IMR-90 (cell line): ENCODE measurements around the gene DBNL. TPM values are rescaled to one million over a fixed set of nuclear protein-coding genes. Genes with fewer than 3 reads are reported as not detected.
A peak's percentile ranks its signal among the peaks of the same experiment; 100 is the strongest.

Experiments used
- ATAC-seq: fragments of 200-7000 bp; cut with Tn5 transposase; 2 replicates; pipeline ENCODE4 v1.9.1; 2020; ENCODE audit warnings: low read depth, mild to moderate bottlenecking, moderate library complexity
- BruUV-seq: library from RNA; stranded (reverse); fragments of 400-500 nt; replicated peaks from 2 replicates; lab custom pipeline; 2021; lab: Mats Ljungman, UMichigan
- CTCF ChIA-PET: fragments of 300-600 bp; formaldehyde crosslinking; extraction: SDS; loops from one replicate; lab custom pipeline; 2021; ENCODE audit warnings: antibody characterized with exemption; lab: Yijun Ruan, JAX
- POLR2A ChIA-PET: fragments of 300-600 bp; sonication (Branson Sonifier 250); formaldehyde crosslinking; loops from one replicate; lab custom pipeline; 2022; ENCODE audit warnings: antibody characterized with exemption; ENCODE audit not compliant: unreplicated experiment; lab: Charles Lee
- DNase-seq: peaks from one replicate; pipeline ENCODE4 v3.0.0; 2013
- H2AFZ ChIP-seq: replicated peaks from 2 replicates; pipeline ENCODE3; 2013; ENCODE audit warnings: low read length, mild to moderate bottlenecking; ENCODE audit not compliant: poor library complexity
- H2AK5ac ChIP-seq: 2 replicates; pipeline ENCODE4 v1.6.1; 2013; ENCODE audit warnings: low read depth, low read length, inconsistent platforms
- H2AK9ac ChIP-seq: replicated peaks from 2 replicates; pipeline ENCODE3; 2013; ENCODE audit warnings: mild to moderate bottlenecking, low read depth, low read length, moderate library complexity; ENCODE audit not compliant: poor library complexity
- H2BK120ac ChIP-seq: 2 replicates; pipeline ENCODE4 v1.6.1; 2013; ENCODE audit warnings: low read depth, low read length, inconsistent platforms
- H2BK15ac ChIP-seq: 3 replicates; pipeline ENCODE4 v1.6.1; 2013; ENCODE audit warnings: low read depth, low read length, inconsistent platforms
- H2BK20ac ChIP-seq: 2 replicates; pipeline ENCODE4 v1.6.1; 2013; ENCODE audit warnings: low read depth, mild to moderate bottlenecking, inconsistent platforms, low read length, moderate library complexity
- H2BK5ac ChIP-seq: 2 replicates; pipeline ENCODE4 v1.6.1; 2013; ENCODE audit warnings: mild to moderate bottlenecking, low read depth, low read length, inconsistent platforms; ENCODE audit not compliant: poor library complexity, severe bottlenecking
- H3K14ac ChIP-seq: replicated peaks from 2 replicates; pipeline ENCODE4 v1.6.1; 2013; ENCODE audit warnings: low read depth, low read length, inconsistent platforms
- H3K18ac ChIP-seq: 2 replicates; pipeline ENCODE4 v1.6.1; 2013; ENCODE audit warnings: low read depth, low read length, control low read depth
- H3K23ac ChIP-seq: 2 replicates; pipeline ENCODE4 v1.6.1; 2013; ENCODE audit warnings: low read depth, low read length, inconsistent platforms
- H3K27ac ChIP-seq: 2 replicates; pipeline ENCODE4 v1.5.1; 2013; ENCODE audit warnings: mild to moderate bottlenecking, control low read depth, low read length; ENCODE audit not compliant: insufficient read depth
- H3K27me3 ChIP-seq: 2 replicates; pipeline ENCODE4 v1.6.1; 2013; ENCODE audit warnings: low read length; ENCODE audit not compliant: control insufficient read depth, insufficient read depth
- H3K36me3 ChIP-seq: 2 replicates; pipeline ENCODE4 v1.6.1; 2013; ENCODE audit warnings: low read length, mixed read lengths; ENCODE audit not compliant: control insufficient read depth, insufficient read depth
- H3K4ac ChIP-seq: 2 replicates; pipeline ENCODE4 v1.6.1; 2013; ENCODE audit warnings: low read depth, low read length, inconsistent platforms
- H3K4me1 ChIP-seq: 2 replicates; pipeline ENCODE4 v1.6.1; 2013; ENCODE audit warnings: low read length, mixed read lengths; ENCODE audit not compliant: control insufficient read depth, insufficient read depth
- H3K4me2 ChIP-seq: 2 replicates; pipeline ENCODE4 v1.6.1; 2013; ENCODE audit warnings: low read depth, mild to moderate bottlenecking, control low read depth, low read length, moderate library complexity
- H3K4me3 ChIP-seq: 2 replicates; pipeline ENCODE4 v1.5.1; 2013; ENCODE audit warnings: low read depth, mild to moderate bottlenecking, control low read depth, low read length, moderate library complexity; ENCODE audit not compliant: insufficient read depth
- H3K56ac ChIP-seq: 2 replicates; pipeline ENCODE4 v1.6.1; 2013; ENCODE audit warnings: low read length, inconsistent platforms; ENCODE audit not compliant: insufficient read depth; ENCODE audit errors: extremely low read depth
- H3K79me1 ChIP-seq, 2 experiments: 2 replicates each; pipeline ENCODE4 v1.6.1; 2013; ENCODE audit warnings: low read length in 2 of 2, inconsistent platforms in 1 of 2, low read depth in 1 of 2
- H3K9ac ChIP-seq: 2 replicates; pipeline ENCODE4 v1.6.1; 2013; ENCODE audit warnings: low read depth, low read length, control low read depth
- H3K9me1 ChIP-seq: 2 replicates; pipeline ENCODE4 v1.6.1; 2013; ENCODE audit warnings: low read length, inconsistent platforms; ENCODE audit not compliant: insufficient read depth
- H3K9me3 ChIP-seq: 2 replicates; pipeline ENCODE4 v1.6.1; 2013; ENCODE audit warnings: low read length; ENCODE audit not compliant: control insufficient read depth, insufficient read depth
- H4K20me1 ChIP-seq: 2 replicates; pipeline ENCODE4 v1.6.1; 2013; ENCODE audit warnings: low read length, inconsistent platforms; ENCODE audit not compliant: insufficient read depth
- H4K5ac ChIP-seq: 2 replicates; pipeline ENCODE4 v1.6.1; 2013; ENCODE audit warnings: mild to moderate bottlenecking, low read depth, low read length, control low read depth
- H4K8ac ChIP-seq, 2 experiments: 2 replicates each; pipeline ENCODE4 v1.6.1; 2013; ENCODE audit warnings: low read depth in 2 of 2, low read length in 2 of 2, control low read depth in 1 of 2, inconsistent platforms in 1 of 2
- H4K91ac ChIP-seq: 2 replicates; pipeline ENCODE4 v1.6.1; 2013; ENCODE audit warnings: low read depth, low read length, inconsistent platforms; ENCODE audit not compliant: insufficient read depth
- BHLHE40 ChIP-seq: fragments of 150-350 bp; IDR thresholded peaks from 2 replicates; pipeline ENCODE4 v1.6.1; 2016; ENCODE audit warnings: mild to moderate bottlenecking, low read depth, low read length
- CEBPB ChIP-seq: IDR thresholded peaks from 2 replicates; pipeline ENCODE4 v1.6.1; 2012; ENCODE audit warnings: low read depth, low read length, improper control_type of control experiment
- CHD1 ChIP-seq: IDR thresholded peaks from 2 replicates; pipeline ENCODE4 v1.6.1; 2012; ENCODE audit warnings: low read depth, low read length, improper control_type of control experiment
- ELK1 ChIP-seq: fragments of 150-350 bp; IDR thresholded peaks from 2 replicates; pipeline ENCODE4 v1.6.1; 2016; ENCODE audit warnings: low read depth, mild to moderate bottlenecking, low read length, moderate library complexity, borderline replicate concordance
- MXI1 ChIP-seq: IDR thresholded peaks from 2 replicates; pipeline ENCODE4 v1.6.1; 2012; ENCODE audit warnings: low read depth, mild to moderate bottlenecking, low read length, moderate library complexity, borderline replicate concordance
- NFE2L2 ChIP-seq: fragments of 150-350 bp; IDR thresholded peaks from 2 replicates; pipeline ENCODE4 v1.6.1; 2016; ENCODE audit warnings: low read depth, mild to moderate bottlenecking, low read length
- POLR2A ChIP-seq: IDR thresholded peaks from 2 replicates; pipeline ENCODE4 v1.6.1; 2012; ENCODE audit warnings: mild to moderate bottlenecking, low read depth, low read length
- RAD21 ChIP-seq: IDR thresholded peaks from 2 replicates; pipeline ENCODE4 v1.6.1; 2012; ENCODE audit warnings: low read length, improper control_type of control experiment
- RCOR1 ChIP-seq: IDR thresholded peaks from 2 replicates; pipeline ENCODE4 v1.6.1; 2012; ENCODE audit warnings: mild to moderate bottlenecking, low read length, improper control_type of control experiment; ENCODE audit not compliant: insufficient replicate concordance
- WGBS, 2 experiments: methylation state at CpG; one replicate each; pipeline versions ENCODE4 v1.1.5 to v1.1.7; 2013; ENCODE audit warnings: missing lambda C conversion rate in 2 of 2; ENCODE audit not compliant: insufficient read length in 1 of 2; ENCODE audit errors: extremely low coverage in 2 of 2; 5-methylcytosine and 5-hydroxymethylcytosine counted together
- dilution Hi-C: fragments of 300-500 bp; cut with HindIII; formaldehyde crosslinking; loops from one replicate; pipeline ENCODE4 v1.14.3; 2018; ENCODE audit warnings: low sequenced_read_pairs; ENCODE audit not compliant: unreplicated experiment
- in situ Hi-C: fragments of 300-500 bp; cut with MboI; formaldehyde crosslinking; loops from 3 replicates; pipeline ENCODE4 v1.14.3; 2019; ENCODE audit warnings: low sequenced_read_pairs, inconsistent platforms, mixed read lengths
- intact Hi-C: fragments of 100-400 bp; cut with micrococcal nuclease; formaldehyde crosslinking; loops from 2 replicates; pipeline ENCODE4 v1.10.0; 2022
- polyA plus RNA-seq, 3 experiments: library from polyadenylated mRNA; depleted of rRNA; stranded (reverse); fragments of >200 nt; gene quantifications; 2 replicates each; pipeline ENCODE4 v1.2.3, GENCODE V29; 2012; ENCODE audit warnings: low replicate concordance in 1 of 3
- total RNA-seq: library from RNA; depleted of rRNA; stranded (reverse); fragments of >200 nt; gene quantifications from 2 replicates; pipeline ENCODE4 v1.2.3, GENCODE V29; 2012

The DBNL gene
- total and polyA plus RNA-seq, 2 of the 4 experiments (the other 2 are of a cell fraction) = 157 to 179 TPM

DNA sequence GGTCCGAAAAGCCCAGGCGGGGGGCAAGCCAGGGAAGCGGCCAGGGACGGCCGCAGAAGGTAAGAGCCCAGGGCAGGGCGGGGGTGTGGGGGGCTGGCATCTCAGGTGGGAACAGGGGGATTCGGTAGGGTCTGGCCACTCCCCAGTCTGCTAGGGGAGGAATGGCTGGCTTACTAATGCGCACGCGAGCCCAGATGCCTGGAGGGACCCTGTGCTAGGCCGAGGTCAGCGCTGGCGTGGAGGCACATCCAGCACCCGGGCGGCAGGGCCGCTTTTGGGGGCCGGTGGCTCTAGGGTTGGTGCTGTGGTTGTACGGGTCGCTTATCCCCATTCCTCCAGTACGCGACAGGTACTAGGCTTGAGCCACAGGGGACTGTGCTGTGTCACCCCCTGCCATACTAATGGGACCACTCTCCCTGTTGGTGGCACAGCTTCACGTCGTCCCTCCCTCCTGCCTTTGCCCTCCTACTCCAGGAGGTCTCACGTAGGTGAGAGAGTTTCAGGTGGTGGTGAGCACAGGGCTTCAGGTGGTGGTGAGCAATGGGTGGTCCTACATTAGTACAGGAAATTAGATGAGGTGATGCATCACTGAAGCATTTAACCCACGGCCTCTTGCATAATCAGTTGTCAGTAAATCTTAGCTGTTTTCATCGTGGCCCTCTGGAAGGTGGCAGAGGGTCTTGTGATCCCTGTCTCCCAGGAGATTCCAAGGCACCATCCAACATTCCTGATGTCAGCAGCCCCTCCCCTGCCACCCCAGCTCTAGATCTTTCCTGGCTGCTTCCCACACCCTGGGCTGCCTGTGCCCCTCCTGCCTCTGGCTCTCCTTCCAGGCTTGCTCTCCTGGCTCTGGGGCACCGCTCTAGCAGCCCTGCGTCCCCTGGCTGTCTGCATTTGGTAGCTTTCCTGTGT, 60.6 kb downstream of the DBNL start:
- 0 out of 2 replicates have a peak overlapping the region, but pooled peaks have one; percentile 4 for H3K56ac ChIP-seq
- H2AK5ac ChIP-seq = peak overlapping the region; percentile 87
- POLR2A ChIA-PET = interaction anchor here (0.5 kb wide), 1 partner anchor 16 kb away, joined by 3 read pairs; no protein-coding TSS in a partner anchor
- no peaks in the 10 kb centered on the region for H3K27me3 ChIP-seq
- peak overlapping the region in 1 of 2 experiments; percentile 28; a peak in 2 of 4 replicates for H4K8ac ChIP-seq
- CTCF ChIA-PET = no interaction called here
- peak overlapping the region; percentile 29; the same call in 1 of the 3 replicates for H2BK15ac ChIP-seq
- no peak overlapping the region for H3K9ac ChIP-seq
- no peak overlapping the region for H2BK5ac ChIP-seq
- ATAC-seq (peak; percentile 22), DNase-seq (peak; percentile 46)
- peak overlapping the region; percentile 77 for H3K14ac ChIP-seq
- peak overlapping the region; percentile 70 for H2BK120ac ChIP-seq
- peak overlapping the region; percentile 45; the same call in 1 of the 2 replicates for H3K23ac ChIP-seq
- H3K4me3 ChIP-seq = no peak overlapping the region
- peak overlapping the region; percentile 94 for H2AK9ac ChIP-seq
- no peaks in the 10 kb centered on the region; a peak in 1 of 4 replicates for H3K79me1 ChIP-seq
- 39% methylated on average over 9 of the region's 28 CpGs; no CpG with 5 or more reads in 1 of the 2 experiments for WGBS, 2 experiments
- H3K18ac ChIP-seq = peak overlapping the region; percentile 42
- no peaks in the 10 kb centered on the region for H3K36me3 ChIP-seq
- in situ Hi-C loops = no loop called here
- BruUV-seq = no TSS peak
- no peaks in the 10 kb centered on the region for H4K20me1 ChIP-seq
- H3K4me1 ChIP-seq = peaks cover 33% of the 10 kb centered on the region
- intact Hi-C loops = no loop called here
- no peaks in the 10 kb centered on the region for H3K9me3 ChIP-seq
- H4K5ac ChIP-seq = peak overlapping the region; percentile 19; the same call in 1 of the 2 replicates
- H4K91ac ChIP-seq = peak overlapping the region; percentile 59
- TF ChIP-seq ELK1 (no peak), CEBPB (peak; percentile 91), RCOR1 (no peak), MXI1 (no peak), BHLHE40 (no peak), RAD21 (no peak), POLR2A (no peak), CHD1 (no peak), NFE2L2 (no peak)
- H3K4ac ChIP-seq = peak overlapping the region; percentile 85
- dilution Hi-C loops = no loop called here
- no peak overlapping the region for H3K27ac ChIP-seq
- H3K4me2 ChIP-seq = peak overlapping the region; percentile 13; the same call in 1 of the 2 replicates
- H2AFZ ChIP-seq = peak overlapping the region; percentile 80
- H3K9me1 ChIP-seq = peaks cover 25% of the 10 kb centered on the region
- peak overlapping the region; percentile 86; the same call in 1 of the 2 replicates for H2BK20ac ChIP-seq
